GM19099 (cell line): ENCODE measurements around the gene FLOT2.

Experiments
- POLR2A ChIP-seq: IDR thresholded peaks from 3 replicates; pipeline ENCODE4 v1.6.1; 2011; ENCODE audit warnings: low read depth; ENCODE audit not compliant: insufficient read length; ENCODE audit errors: extremely low read depth

Gene FLOT2

DNA sequence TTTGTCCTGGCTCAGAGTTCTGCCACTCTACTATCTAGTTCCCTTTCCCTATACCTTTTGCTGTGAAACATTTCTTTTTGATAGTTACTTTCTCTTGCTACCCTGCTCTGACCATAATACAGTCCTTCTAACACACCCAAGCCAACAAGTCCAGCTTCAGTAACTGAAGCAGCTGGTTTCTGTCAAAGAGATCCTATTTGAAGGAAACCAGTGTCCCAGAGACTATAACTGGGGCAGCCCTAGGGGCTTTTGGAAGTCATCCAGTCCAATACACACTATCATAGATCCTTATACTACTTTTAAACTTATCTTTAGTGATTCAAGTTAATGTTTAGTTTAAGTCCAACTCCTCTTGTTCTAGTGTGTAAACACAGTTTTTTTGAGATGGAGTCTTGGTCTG lies 22.7 kb upstream of the FLOT2 start:
- no peak for TF ChIP-seq POLR2A

DNA sequence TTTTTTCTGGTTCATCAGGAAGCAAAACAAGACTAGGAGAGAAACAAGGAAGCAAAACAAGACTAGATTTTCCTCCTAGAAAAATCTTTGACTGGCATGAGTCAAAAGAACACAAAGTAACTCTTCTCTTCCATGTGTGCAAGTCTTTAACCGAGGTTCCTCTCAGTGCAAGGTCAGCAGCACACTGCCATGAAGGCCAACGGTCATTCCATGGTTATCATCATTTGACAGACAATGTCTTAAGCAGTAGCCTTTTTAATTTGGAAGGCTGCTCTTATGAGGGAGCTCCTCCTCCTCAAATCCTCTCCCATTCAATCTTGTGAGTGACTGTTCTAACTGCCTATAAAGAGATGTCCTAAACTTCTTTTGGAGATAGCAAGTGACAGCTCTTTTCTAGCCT lies 20.8 kb upstream of the FLOT2 start:
- no peak for TF ChIP-seq POLR2A

DNA sequence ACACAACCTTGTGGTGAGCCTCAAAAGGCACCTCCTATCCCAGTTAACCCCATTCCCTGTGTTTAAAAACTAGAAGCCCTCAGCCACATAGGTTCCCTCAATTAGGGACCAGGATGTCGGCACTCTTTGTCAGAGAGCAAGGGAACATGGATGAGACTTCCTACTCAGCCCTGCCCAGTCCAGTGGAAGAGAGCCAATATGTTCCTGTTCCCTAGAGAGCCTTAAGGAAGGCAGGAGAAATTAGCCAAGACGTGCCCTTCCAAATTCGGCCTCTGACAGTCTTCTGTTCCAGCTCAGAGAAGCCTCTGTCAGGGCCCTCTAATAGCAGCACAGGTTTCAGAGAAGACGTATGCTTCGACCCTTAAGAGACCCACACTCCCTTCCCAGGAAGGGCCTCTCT lies 19.9 kb upstream of the FLOT2 start:
- no peak for TF ChIP-seq POLR2A

GRCh38 chr17:28917029-28917428 lies 19.5 kb upstream of the FLOT2 start:
- TF ChIP-seq POLR2A: no peak

GRCh38 chr17:28916302-28916934 lies 18.9 kb upstream of the FLOT2 start:
- no peak for TF ChIP-seq POLR2A

DNA sequence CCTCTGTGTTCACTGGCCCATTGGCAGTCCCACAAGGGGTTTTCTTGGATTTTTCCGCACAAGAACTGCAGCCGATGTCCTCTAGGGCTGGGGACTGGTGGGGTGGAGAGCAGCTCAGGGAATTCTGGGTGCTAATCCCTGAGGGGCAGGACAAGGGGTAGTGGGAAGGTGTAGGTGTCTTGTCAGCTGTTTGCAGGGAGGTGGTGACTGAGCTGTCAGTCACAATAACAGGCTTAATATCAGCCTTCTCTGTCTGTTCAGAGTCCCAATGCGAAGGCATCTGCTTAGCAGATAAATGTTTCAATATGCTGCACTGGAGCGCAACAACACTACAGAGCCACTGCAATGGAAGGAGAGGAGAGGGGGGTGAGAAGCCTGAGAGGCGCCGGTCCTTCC lies 15.4 kb upstream of the FLOT2 start:
- no peak for TF ChIP-seq POLR2A

GRCh38 chr17:28912281-28912937 lies 14.9 kb upstream of the FLOT2 start:
- no peak for TF ChIP-seq POLR2A

GRCh38 chr17:28911411-28912045 lies 14.0 kb upstream of the FLOT2 start:
- no peak for TF ChIP-seq POLR2A

DNA sequence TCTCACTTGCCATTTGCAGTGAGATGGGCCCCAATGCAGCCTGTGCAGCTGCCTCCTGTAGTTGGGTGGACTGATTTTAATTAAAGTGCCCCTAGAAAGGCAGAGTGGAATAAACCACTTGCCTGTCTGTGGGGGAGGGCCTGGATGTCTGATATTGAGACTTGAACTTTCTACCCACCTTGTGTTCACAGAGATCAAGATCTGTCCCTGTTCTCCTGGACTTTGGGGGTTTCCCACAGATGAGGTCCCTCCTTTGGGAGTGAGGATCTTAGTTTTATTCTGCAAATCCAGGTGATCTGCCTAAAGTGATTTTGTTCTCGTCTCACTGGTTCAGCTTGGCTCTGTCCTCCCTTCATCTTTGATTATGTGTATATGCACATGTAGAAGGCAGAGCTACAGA lies 13.0 kb upstream of the FLOT2 start:
- no peak for TF ChIP-seq POLR2A

- no peak for TF ChIP-seq POLR2A
These were observed 11.2 kb upstream of the FLOT2 start for GRCh38 chr17:28908640-28909167.

GRCh38 chr17:28907709-28908475 lies 10.4 kb upstream of the FLOT2 start:
- TF ChIP-seq POLR2A: no peak

DNA sequence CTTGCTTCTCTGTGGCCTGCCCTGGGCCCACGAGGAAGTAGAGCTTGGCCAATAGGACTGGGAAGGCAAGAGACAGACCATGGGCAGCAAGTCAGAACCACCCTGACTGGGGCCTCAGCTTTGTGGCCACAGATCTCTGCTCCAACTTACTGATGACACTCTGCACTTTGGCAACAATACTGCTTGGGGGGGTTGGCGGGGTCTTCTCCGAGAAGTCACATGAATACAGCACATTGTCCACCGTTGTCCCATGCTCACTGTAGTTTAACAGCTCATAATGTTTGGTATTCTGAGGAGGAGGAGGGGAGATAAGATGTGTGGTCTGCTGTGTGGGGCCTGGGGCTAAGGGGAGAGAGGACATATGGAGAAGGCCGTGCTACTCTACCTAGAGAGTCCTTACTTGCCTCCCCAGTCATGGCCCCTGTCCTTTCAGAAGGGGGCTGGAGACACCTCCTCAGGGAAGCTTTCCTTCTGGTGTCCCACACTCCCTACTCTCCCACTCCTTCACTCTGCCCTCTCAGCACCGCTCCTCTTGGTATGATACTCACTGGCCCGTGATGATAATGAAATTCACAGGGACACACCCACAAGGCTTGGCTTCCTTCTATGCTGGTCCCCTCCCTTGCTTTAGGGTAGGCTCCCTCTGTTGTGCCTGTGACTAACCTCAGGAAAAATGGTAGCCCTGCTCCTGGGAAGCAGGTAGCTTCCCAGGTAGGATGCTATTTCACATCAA lies 9.3 kb upstream of the FLOT2 start:
- TF ChIP-seq POLR2A: no peak

DNA sequence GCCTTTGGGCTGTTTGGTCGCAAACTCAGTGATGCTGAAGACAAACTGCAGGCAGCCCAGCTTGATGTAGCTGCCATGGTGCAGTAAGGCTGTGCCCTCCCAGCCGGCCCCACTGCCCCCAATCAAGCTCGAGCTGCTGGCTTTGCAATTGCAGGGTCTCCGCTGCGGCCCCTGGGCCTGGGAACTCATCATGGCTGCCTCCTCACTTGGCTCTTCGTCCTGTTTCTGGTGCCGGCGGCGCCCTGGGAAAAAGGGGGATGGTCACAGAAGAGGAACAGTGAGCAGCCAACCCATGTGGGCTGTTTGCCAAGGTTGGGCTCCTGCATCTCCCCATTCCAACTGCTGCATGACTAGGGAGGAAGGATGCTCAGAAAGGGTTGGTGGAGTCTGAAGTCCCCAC lies 8.7 kb upstream of the FLOT2 start:
- TF ChIP-seq POLR2A: no peak

DNA sequence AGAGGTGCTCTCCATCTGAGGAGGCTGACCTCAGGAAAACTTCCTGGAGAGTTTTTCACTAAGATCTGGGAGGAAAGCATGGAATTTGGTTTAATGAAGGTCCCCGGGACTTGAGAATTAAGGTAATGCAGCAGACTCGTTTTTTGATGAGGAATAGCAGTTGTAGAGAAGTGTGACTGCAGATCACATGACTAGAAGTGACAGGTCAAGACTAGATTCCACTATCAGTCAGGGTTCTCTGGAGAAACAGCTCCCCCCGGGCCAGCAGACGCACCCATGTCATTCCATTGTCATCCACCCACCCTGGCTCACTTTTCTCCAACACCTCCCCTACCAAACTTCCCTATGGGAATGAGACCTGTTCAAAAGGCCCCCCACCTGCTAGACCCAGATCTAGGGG lies 7.3 kb upstream of the FLOT2 start:
- TF ChIP-seq POLR2A: no peak
